Chondrocyte (in vitro differentiated cells): ENCODE results near the gene NACC2. TPM values are rescaled to one million over a fixed set of nuclear protein-coding genes. Genes with fewer than 3 reads are reported as not detected.
"Not testable (repeated sequence)": the region's sequence is repeated elsewhere in the genome, so short reads cannot be mapped to it uniquely, and the experiment has no call there.

Source experiments
- DNase-seq: peaks from one replicate; pipeline ENCODE4 v3.0.0; 2021; ENCODE audit warnings: mixed read lengths, low spot score
- H3K27ac Mint-ChIP-seq: one replicate; pipeline ENCODE4 v1.8.0; 2021; ENCODE audit warnings: mild to moderate bottlenecking, moderate library complexity, mixed read lengths; ENCODE audit not compliant: unreplicated experiment
- H3K27me3 Mint-ChIP-seq: 2 replicates; pipeline ENCODE4 v1.8.0; 2021; ENCODE audit warnings: low read depth, mixed read lengths
- H3K36me3 Mint-ChIP-seq: 2 replicates; pipeline ENCODE4 v1.8.0; 2021; ENCODE audit warnings: low read depth, mixed read lengths
- H3K4me1 Mint-ChIP-seq: 2 replicates; pipeline ENCODE4 v1.8.0; 2021; ENCODE audit warnings: low read depth, mild to moderate bottlenecking, mixed read lengths
- H3K4me3 Mint-ChIP-seq: one replicate; pipeline ENCODE4 v1.8.0; 2021; ENCODE audit warnings: mild to moderate bottlenecking, moderate library complexity, mixed read lengths; ENCODE audit not compliant: unreplicated experiment
- H3K9me3 Mint-ChIP-seq: 2 replicates; pipeline ENCODE4 v1.8.0; 2021; ENCODE audit warnings: low read depth, mixed read lengths
- total RNA-seq: library from RNA; stranded (reverse); gene quantifications from 3 replicates; pipeline ENCODE4 v1.2.1, GENCODE V29; 2021
- TF ChIP-seq, protein P1 (sequence below): fragments of 200-600 bp; sonication (generic); IDR thresholded peaks from 2 replicates; pipeline ENCODE4 v1.5.0; 2021; ENCODE audit warnings: antibody characterized with exemption, mild to moderate bottlenecking, moderate library complexity

NACC2 gene
- total RNA-seq, 1 donor from 2014 or later = 51.0 TPM

DNA sequence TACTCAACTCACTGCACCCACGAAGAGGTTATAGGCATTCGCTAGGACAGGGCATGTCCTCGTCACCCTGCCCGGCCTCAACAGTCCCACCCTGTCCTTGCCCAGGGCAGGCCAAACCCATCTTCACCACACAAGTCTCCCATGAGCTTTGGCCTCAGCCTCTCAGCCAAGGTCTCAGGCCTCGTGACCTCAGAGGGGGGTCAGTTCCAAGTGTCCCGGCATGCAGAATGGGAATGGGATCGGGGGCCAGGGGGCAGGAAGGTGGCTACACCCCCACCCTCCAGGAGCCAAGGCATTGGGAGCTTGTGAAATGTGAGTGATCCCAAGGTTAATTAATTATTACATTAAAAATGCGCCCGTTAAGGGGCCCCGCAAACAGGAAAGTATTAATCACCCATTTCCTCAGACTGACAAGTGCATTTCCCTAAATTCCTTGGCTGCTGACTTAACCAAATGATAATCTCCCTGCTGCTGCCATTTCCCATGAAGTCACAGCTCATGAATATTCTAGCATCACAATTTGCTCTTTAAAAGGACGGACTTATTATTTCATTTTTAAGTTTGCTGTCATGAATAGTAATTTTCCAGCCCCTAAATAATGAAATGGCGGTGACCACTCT is 125.9 kb downstream of the NACC2 start:
- no peak overlapping the region for H3K4me3 Mint-ChIP-seq
- TF ChIP-seq, protein P1, sequence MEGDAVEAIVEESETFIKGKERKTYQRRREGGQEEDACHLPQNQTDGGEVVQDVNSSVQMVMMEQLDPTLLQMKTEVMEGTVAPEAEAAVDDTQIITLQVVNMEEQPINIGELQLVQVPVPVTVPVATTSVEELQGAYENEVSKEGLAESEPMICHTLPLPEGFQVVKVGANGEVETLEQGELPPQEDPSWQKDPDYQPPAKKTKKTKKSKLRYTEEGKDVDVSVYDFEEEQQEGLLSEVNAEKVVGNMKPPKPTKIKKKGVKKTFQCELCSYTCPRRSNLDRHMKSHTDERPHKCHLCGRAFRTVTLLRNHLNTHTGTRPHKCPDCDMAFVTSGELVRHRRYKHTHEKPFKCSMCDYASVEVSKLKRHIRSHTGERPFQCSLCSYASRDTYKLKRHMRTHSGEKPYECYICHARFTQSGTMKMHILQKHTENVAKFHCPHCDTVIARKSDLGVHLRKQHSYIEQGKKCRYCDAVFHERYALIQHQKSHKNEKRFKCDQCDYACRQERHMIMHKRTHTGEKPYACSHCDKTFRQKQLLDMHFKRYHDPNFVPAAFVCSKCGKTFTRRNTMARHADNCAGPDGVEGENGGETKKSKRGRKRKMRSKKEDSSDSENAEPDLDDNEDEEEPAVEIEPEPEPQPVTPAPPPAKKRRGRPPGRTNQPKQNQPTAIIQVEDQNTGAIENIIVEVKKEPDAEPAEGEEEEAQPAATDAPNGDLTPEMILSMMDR = no peak
- H3K4me1 Mint-ChIP-seq = peaks cover 3% of the 10 kb centered on the region
- H3K27me3 Mint-ChIP-seq = peaks cover 8% of the 10 kb centered on the region
- no peak for DNase-seq
- no peaks in the 10 kb centered on the region for H3K36me3 Mint-ChIP-seq
- H3K27ac Mint-ChIP-seq = no peak overlapping the region
- H3K9me3 Mint-ChIP-seq = no peaks in the 10 kb centered on the region

GRCh38 chr9:135968601-135969000 is 126.5 kb downstream of the NACC2 start:
- Mint-ChIP-seq H3K4me3 (no peak overlapping the region), H3K36me3 (no peaks in the 10 kb centered on the region), H3K9me3 (no peaks in the 10 kb centered on the region), H3K4me1 (peaks cover 3% of the 10 kb centered on the region), H3K27me3 (peaks cover 8% of the 10 kb centered on the region), H3K27ac (no peak overlapping the region)
- no peak for DNase-seq
- TF ChIP-seq, protein P1 = no peak

- Mint-ChIP-seq H3K4me1 (peaks cover 3% of the 10 kb centered on the region), H3K36me3 (no peaks in the 10 kb centered on the region), H3K4me3 (no peak overlapping the region), H3K9me3 (no peaks in the 10 kb centered on the region), H3K27ac (no peak overlapping the region), H3K27me3 (peaks cover 5% of the 10 kb centered on the region)
- TF ChIP-seq, protein P1 = no peak
- DNase-seq = no peak
Measured at GRCh38 chr9:135968083-135968476, 127.0 kb downstream of the NACC2 start.

DNA sequence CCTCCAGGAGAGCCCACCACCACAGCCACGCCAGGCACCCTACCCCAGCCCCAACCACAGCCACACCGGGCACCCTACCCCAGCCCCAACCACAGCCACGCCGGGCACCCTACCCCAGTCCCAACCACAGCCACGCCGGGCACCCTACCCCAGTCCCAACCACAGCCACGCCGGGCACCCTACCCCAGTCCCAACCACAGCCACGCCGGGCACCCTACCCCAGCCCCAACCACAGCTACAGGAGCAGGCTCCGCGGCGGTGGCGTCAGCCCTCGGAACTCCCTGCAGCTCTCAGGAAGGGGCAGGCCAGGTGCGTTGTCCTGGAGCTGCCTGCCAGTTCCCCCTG is 128.2 kb downstream of the NACC2 start:
- not testable (repeated sequence) for H3K4me1 Mint-ChIP-seq, DNase-seq, H3K27ac Mint-ChIP-seq, H3K4me3 Mint-ChIP-seq, H3K36me3 Mint-ChIP-seq, H3K9me3 Mint-ChIP-seq, H3K27me3 Mint-ChIP-seq

DNA sequence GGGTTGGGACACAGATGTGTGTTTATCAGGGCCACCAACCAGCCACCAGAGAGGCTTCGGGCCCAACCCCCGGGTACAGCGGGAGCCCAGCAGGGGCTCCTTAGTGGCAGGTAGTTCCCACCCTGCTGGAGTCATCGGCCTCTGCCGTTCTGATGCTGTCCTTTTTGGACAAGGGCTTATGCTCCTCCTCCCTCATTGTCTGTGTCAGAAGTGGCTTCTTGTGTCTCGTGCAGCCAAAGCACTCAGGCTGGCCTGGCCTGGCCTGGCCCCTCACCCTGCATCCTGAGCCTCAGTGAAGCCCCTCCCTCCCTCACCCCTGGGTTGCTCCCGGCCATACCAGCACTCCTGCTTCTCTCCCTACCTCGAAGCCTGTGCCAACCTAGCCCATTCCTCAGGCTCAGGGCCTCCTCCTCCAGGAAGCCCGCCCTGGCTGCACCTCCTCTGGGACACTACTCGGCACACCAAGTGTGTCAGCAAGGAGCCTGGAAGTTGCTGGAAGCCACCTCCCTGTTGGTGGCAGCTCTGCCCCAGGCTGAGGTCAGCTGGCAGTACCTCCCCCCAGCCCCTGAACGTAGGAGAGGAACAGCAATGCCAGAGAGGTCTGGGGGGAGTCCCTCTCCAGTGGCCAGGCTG is 129.8 kb downstream of the NACC2 start:
- Mint-ChIP-seq H3K36me3 (no peaks in the 10 kb centered on the region), H3K4me1 (peaks cover 12% of the 10 kb centered on the region), H3K4me3 (no peak overlapping the region), H3K9me3 (no peaks in the 10 kb centered on the region), H3K27ac (no peak overlapping the region), H3K27me3 (peaks cover 2% of the 10 kb centered on the region)
- DNase-seq = no peak
- TF ChIP-seq, protein P1 = no peak

- Mint-ChIP-seq H3K27ac (no peak overlapping the region), H3K4me1 (peaks cover 22% of the 10 kb centered on the region)
Measured at GRCh38 chr9:135963938-135964337, 131.2 kb downstream of the NACC2 start.

More at GRCh38 chr9:135963938-135964337, 131.2 kb downstream of the NACC2 start:
- no peak for DNase-seq
- no peaks in the 10 kb centered on the region for H3K36me3 Mint-ChIP-seq
- H3K9me3 Mint-ChIP-seq = no peaks in the 10 kb centered on the region
- H3K27me3 Mint-ChIP-seq = peaks cover 2% of the 10 kb centered on the region
- TF ChIP-seq, protein P1 = no peak
- H3K4me3 Mint-ChIP-seq = no peak overlapping the region
